Measurements from ENCODE around the gene EFCC1. TPM values are rescaled to one million over a fixed set of nuclear protein-coding genes. Genes with fewer than 3 reads are reported as not detected.

EFCC1 gene
- total and polyA plus RNA-seq, 5 donors from 2014 or later = 0.15 TPM; not detected in 4

DNA sequence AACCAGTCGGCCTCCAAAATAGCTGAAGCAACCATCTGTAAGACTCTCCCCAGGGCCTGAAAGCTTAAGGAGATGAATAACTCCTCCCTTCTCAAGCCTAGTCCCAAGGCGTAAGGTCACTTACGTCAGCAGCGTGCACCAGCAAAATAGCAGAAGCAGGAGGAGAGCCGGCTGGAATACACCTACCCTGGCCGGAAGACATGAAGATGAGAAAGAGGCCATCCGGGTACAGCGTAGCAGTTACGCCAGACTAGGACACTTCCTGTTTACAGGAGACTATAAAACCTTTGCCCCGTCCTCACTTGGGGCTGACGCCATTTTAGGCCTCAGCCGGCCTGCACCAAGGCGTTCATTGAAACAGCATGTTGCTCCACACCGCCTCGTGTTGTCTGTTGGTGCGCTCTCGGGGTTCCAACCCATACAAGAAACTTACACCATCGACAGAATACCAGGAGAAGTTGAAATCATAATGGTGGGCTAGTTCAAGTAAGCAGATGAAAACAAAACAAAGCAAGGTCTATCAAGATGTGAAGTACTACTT is 9.7 kb upstream of the EFCC1 start:
- DNase-seq = no peak
- Histone ChIP-seq H3K36me3 (ENCODE audit: control insufficient read depth, insufficient read depth, low read length) (no peaks in the 10 kb centered on the region), H3K9me3 (ENCODE audit: control insufficient read depth in 2 of 2, low read length in 2 of 2) (no peaks in the 10 kb centered on the region), H3K4me3 (ENCODE audit: low read depth, low read length) (no peak overlapping the region), H3K27ac (ENCODE audit: insufficient read depth, low read length, poor library complexity, severe bottlenecking) (no peak overlapping the region), H3K4me1 (ENCODE audit: control insufficient read depth, insufficient read depth, low read length, poor library complexity, severe bottlenecking) (peaks cover 16% of the 10 kb centered on the region), H3K27me3 (ENCODE audit: control insufficient read depth, insufficient read depth, low read length) (no peaks in the 10 kb centered on the region)
- H3K36me3 Mint-ChIP-seq = no peaks in the 10 kb centered on the region
- H3K4me3 Mint-ChIP-seq = peak overlapping the region in 1 of 4 donors; percentile 1
- H3K9me3 Mint-ChIP-seq = no peaks in the 10 kb centered on the region
- no peak for ATAC-seq (ENCODE audit: low read depth in 2 of 2)
- peaks cover 14% of the 10 kb centered on the region for H3K27me3 Mint-ChIP-seq
- no peak overlapping the region for H3K27ac Mint-ChIP-seq
- peaks cover 0 to 21% (median 3%) of the 10 kb centered on the region in 4 donors for H3K4me1 Mint-ChIP-seq

DNA sequence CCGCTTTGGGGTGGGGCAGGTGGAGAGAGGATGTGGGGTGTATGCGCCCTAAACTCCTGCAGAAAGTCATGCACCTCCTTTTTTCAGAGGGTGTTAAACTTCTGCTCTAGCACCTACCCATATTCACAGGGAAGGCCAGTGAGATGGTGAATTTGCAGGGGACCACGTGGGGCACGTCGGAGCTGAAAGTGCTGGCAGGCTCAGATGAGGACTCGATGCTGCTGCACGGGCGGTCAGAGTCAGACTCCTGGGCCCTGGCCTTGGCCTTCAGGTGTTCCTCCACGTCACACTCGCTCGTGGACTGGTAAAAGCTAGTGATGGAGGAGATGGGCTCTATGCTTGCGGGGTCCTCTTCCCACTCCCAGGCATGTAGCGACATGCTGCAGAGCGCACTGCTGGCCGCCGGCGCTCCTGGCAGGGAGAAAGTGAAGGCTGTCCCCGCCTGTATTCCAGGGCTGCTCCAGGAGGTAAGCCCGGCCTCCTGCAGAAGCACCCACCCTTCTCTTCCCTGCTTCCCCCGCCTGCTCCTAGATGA is 8.1 kb upstream of the EFCC1 start:
- no peak overlapping the region for H3K4me3 ChIP-seq (ENCODE audit: low read depth, low read length)
- H3K4me1 Mint-ChIP-seq = peaks cover 0 to 21% (median 3%) of the 10 kb centered on the region in 4 donors
- H3K4me1 ChIP-seq (ENCODE audit: control insufficient read depth, insufficient read depth, low read length, poor library complexity, severe bottlenecking) = peaks cover 16% of the 10 kb centered on the region
- no peaks in the 10 kb centered on the region for H3K36me3 ChIP-seq (ENCODE audit: control insufficient read depth, insufficient read depth, low read length)
- no peaks in the 10 kb centered on the region for H3K36me3 Mint-ChIP-seq
- H3K9me3 Mint-ChIP-seq = no peaks in the 10 kb centered on the region
- DNase-seq (no peak), ATAC-seq (ENCODE audit: low read depth in 2 of 2) (no peak)
- peak overlapping the region in 1 of 4 donors; percentile 76 for H3K4me3 Mint-ChIP-seq
- no peaks in the 10 kb centered on the region for H3K9me3 ChIP-seq (ENCODE audit: control insufficient read depth in 2 of 2, low read length in 2 of 2)
- peaks cover 2% of the 10 kb centered on the region for H3K27me3 ChIP-seq (ENCODE audit: control insufficient read depth, insufficient read depth, low read length)
- H3K27ac ChIP-seq (ENCODE audit: insufficient read depth, low read length, poor library complexity, severe bottlenecking) = no peak overlapping the region
- H3K27ac Mint-ChIP-seq = peak overlapping the region in 1 of 3 donors; percentile 65
- peaks cover 23% of the 10 kb centered on the region for H3K27me3 Mint-ChIP-seq

- Mint-ChIP-seq H3K4me3 (peak within 1 kb of the TSS; percentile 43 to 76 (median 62)), H3K4me1 (peaks cover 0 to 21% (median 3%) of the 10 kb centered on the region in 4 donors), H3K9me3 (peaks cover 0 to 1% (median 0%) of the 10 kb centered on the region in 7 donors), H3K36me3 (no peaks in the 10 kb centered on the region), H3K27ac (peak within 1 kb of the TSS in 2 of 3 donors; percentile 27 to 69), H3K27me3 (peaks cover 30% of the 10 kb centered on the region)
- peaks cover 8% of the 10 kb centered on the region for H3K27me3 ChIP-seq (ENCODE audit: control insufficient read depth, insufficient read depth, low read length)
- peaks cover 16% of the 10 kb centered on the region for H3K4me1 ChIP-seq (ENCODE audit: control insufficient read depth, insufficient read depth, low read length, poor library complexity, severe bottlenecking)
- ATAC-seq (ENCODE audit: low read depth in 2 of 2) (peak; percentile 97 to 99), DNase-seq (peak; percentile 85 to 90 (median 89))
- no peaks in the 10 kb centered on the region for H3K9me3 ChIP-seq (ENCODE audit: control insufficient read depth in 2 of 2, low read length in 2 of 2)
- H3K36me3 ChIP-seq (ENCODE audit: control insufficient read depth, insufficient read depth, low read length) = no peaks in the 10 kb centered on the region
- H3K27ac ChIP-seq (ENCODE audit: insufficient read depth, low read length, poor library complexity, severe bottlenecking) = no peak within 1 kb of the TSS
- peak within 1 kb of the TSS; percentile 73 for H3K4me3 ChIP-seq (ENCODE audit: low read depth, low read length)
Measured at GRCh38 chr3:128993461-128994172, 7.5 kb upstream of the EFCC1 start, which contains the start of gene CFAP92. CFAP92 (minus strand) TSS chr3:128994076; CDS start chr3:128993304, 772 bp downstream.

- Histone ChIP-seq H3K27ac (ENCODE audit: insufficient read depth, low read length, poor library complexity, severe bottlenecking) (no peak overlapping the region), H3K27me3 (ENCODE audit: control insufficient read depth, insufficient read depth, low read length) (peaks cover 9% of the 10 kb centered on the region), H3K4me3 (ENCODE audit: low read depth, low read length) (peak overlapping the region; percentile 73), H3K9me3 (ENCODE audit: control insufficient read depth in 2 of 2, low read length in 2 of 2) (no peaks in the 10 kb centered on the region), H3K36me3 (ENCODE audit: control insufficient read depth, insufficient read depth, low read length) (no peaks in the 10 kb centered on the region), H3K4me1 (ENCODE audit: control insufficient read depth, insufficient read depth, low read length, poor library complexity, severe bottlenecking) (peaks cover 16% of the 10 kb centered on the region)
- Mint-ChIP-seq H3K4me3 (peak overlapping the region; percentile 43 to 76 (median 62)), H3K9me3 (peaks cover 0 to 1% (median 0%) of the 10 kb centered on the region in 7 donors), H3K4me1 (peaks cover 0 to 25% (median 3%) of the 10 kb centered on the region in 4 donors), H3K27ac (peak overlapping the region in 2 of 3 donors; percentile 27 to 69), H3K36me3 (no peaks in the 10 kb centered on the region), H3K27me3 (peaks cover 35% of the 10 kb centered on the region)
- ATAC-seq (ENCODE audit: low read depth in 2 of 2) = no peak
- no peak for DNase-seq
Measured at GRCh38 chr3:128994173-128994512, 7.0 kb upstream of the EFCC1 start.

GRCh38 chr3:128994581-128995546 is 6.2 kb upstream of the EFCC1 start:
- Mint-ChIP-seq H3K4me1 (peaks cover 0 to 25% (median 3%) of the 10 kb centered on the region in 4 donors), H3K27me3 (peaks cover 37% of the 10 kb centered on the region), H3K27ac (peak overlapping the region in 2 of 3 donors; percentile 27 to 69), H3K36me3 (no peaks in the 10 kb centered on the region), H3K4me3 (peak overlapping the region; percentile 43 to 76 (median 62)), H3K9me3 (peaks cover 0 to 1% (median 0%) of the 10 kb centered on the region in 7 donors)
- no peak overlapping the region for H3K27ac ChIP-seq (ENCODE audit: insufficient read depth, low read length, poor library complexity, severe bottlenecking)
- H3K9me3 ChIP-seq (ENCODE audit: control insufficient read depth in 2 of 2, low read length in 2 of 2) = no peaks in the 10 kb centered on the region
- ATAC-seq (ENCODE audit: low read depth in 2 of 2) (no peak), DNase-seq (no peak)
- H3K36me3 ChIP-seq (ENCODE audit: control insufficient read depth, insufficient read depth, low read length) = no peaks in the 10 kb centered on the region
- H3K4me3 ChIP-seq (ENCODE audit: low read depth, low read length) = peak overlapping the region; percentile 73
- peaks cover 11% of the 10 kb centered on the region for H3K27me3 ChIP-seq (ENCODE audit: control insufficient read depth, insufficient read depth, low read length)
- peaks cover 16% of the 10 kb centered on the region for H3K4me1 ChIP-seq (ENCODE audit: control insufficient read depth, insufficient read depth, low read length, poor library complexity, severe bottlenecking)

DNA sequence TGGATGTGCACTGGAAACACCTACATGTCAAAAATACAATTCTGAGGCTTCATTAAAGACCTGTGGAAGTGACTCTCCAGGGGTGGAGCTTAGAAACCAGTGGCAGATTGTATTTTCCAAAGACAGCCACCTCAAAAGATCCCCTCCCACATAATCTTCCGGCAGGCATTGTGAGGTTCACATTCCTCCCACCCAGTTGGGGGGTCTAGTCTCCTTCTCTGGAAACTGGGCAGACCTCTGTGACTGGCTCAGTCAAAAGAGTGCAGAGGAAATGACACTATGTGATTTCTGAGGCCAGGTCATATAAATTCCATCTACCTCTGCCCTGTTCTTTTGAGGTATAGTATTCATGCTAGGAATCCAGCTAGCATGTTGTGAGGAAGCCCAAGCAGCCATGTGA is 5.4 kb upstream of the EFCC1 start:
- H3K27ac Mint-ChIP-seq = no peak overlapping the region
- H3K4me1 Mint-ChIP-seq = peaks cover 0 to 25% (median 3%) of the 10 kb centered on the region in 4 donors
- H3K4me3 Mint-ChIP-seq = peak overlapping the region in 1 of 4 donors; percentile 24

DNA sequence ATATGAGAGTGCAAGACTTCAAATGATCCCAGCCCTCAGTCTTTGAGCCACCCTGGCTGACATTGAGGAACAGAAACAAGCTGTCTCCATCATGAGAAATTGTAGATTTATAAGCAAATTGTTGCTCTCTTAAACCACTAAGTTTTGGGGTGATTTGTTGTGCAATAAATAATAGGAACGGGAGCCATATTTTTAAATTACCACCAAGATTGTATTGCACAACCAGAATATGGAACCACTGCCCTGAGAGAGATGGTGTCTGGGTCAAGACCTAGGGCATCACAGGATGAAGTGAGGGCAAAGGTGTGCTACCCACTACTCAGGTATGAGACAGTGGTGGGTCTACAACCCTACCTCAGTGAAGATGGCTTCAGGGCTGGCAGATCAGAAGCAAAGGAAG is 4.9 kb upstream of the EFCC1 start:
- Mint-ChIP-seq H3K4me1 (peaks cover 0 to 25% (median 3%) of the 10 kb centered on the region in 4 donors), H3K4me3 (no peak overlapping the region), H3K27me3 (peaks cover 44% of the 10 kb centered on the region), H3K27ac (no peak overlapping the region), H3K9me3 (peaks cover 0 to 1% (median 0%) of the 10 kb centered on the region in 7 donors), H3K36me3 (no peaks in the 10 kb centered on the region)
- ATAC-seq (ENCODE audit: low read depth in 2 of 2) (no peak), DNase-seq (no peak)
- peaks cover 20% of the 10 kb centered on the region for H3K27me3 ChIP-seq (ENCODE audit: control insufficient read depth, insufficient read depth, low read length)
- no peaks in the 10 kb centered on the region for H3K36me3 ChIP-seq (ENCODE audit: control insufficient read depth, insufficient read depth, low read length)
- peaks cover 20% of the 10 kb centered on the region for H3K4me1 ChIP-seq (ENCODE audit: control insufficient read depth, insufficient read depth, low read length, poor library complexity, severe bottlenecking)
- no peak overlapping the region for H3K4me3 ChIP-seq (ENCODE audit: low read depth, low read length)
- no peaks in the 10 kb centered on the region for H3K9me3 ChIP-seq (ENCODE audit: control insufficient read depth in 2 of 2, low read length in 2 of 2)
- no peak overlapping the region for H3K27ac ChIP-seq (ENCODE audit: insufficient read depth, low read length, poor library complexity, severe bottlenecking)

More for the DNA sequence above, 5.4 kb upstream of the EFCC1 start:
- no peak overlapping the region for H3K27ac ChIP-seq (ENCODE audit: insufficient read depth, low read length, poor library complexity, severe bottlenecking)
- peaks cover 16% of the 10 kb centered on the region for H3K4me1 ChIP-seq (ENCODE audit: control insufficient read depth, insufficient read depth, low read length, poor library complexity, severe bottlenecking)
- H3K9me3 ChIP-seq (ENCODE audit: control insufficient read depth in 2 of 2, low read length in 2 of 2) = no peaks in the 10 kb centered on the region
- DNase-seq (no peak), ATAC-seq (ENCODE audit: low read depth in 2 of 2) (no peak)
- Mint-ChIP-seq H3K27me3 (peaks cover 40% of the 10 kb centered on the region), H3K9me3 (peaks cover 0 to 1% (median 0%) of the 10 kb centered on the region in 7 donors), H3K36me3 (no peaks in the 10 kb centered on the region)
- no peaks in the 10 kb centered on the region for H3K36me3 ChIP-seq (ENCODE audit: control insufficient read depth, insufficient read depth, low read length)
- no peak overlapping the region for H3K4me3 ChIP-seq (ENCODE audit: low read depth, low read length)
- peaks cover 20% of the 10 kb centered on the region for H3K27me3 ChIP-seq (ENCODE audit: control insufficient read depth, insufficient read depth, low read length)
